Neural progenitor cell (in vitro differentiated cells): ENCODE data around the gene PLN. TPM values are rescaled to one million over a fixed set of nuclear protein-coding genes. Genes with fewer than 3 reads are reported as not detected.

ENCODE experiments used
- DNase-seq: peaks from one replicate; pipeline ENCODE4 v3.0.0-alpha.2; 2016; ENCODE audit warnings: low spot score
- H2AFZ ChIP-seq: fragments of 200-600 bp; sonication (generic); replicated peaks from 2 replicates; pipeline ENCODE4 v1.6.1; 2016; ENCODE audit warnings: antibody characterized with exemption
- H3F3A ChIP-seq: fragments of 200-600 bp; sonication (generic); 2 replicates; pipeline ENCODE4 v1.6.1; 2016; ENCODE audit warnings: antibody characterized with exemption, low read depth
- H3K27ac ChIP-seq: fragments of 200-600 bp; sonication (generic); 2 replicates; pipeline ENCODE4 v1.5.1; 2016; ENCODE audit warnings: mild to moderate bottlenecking
- H3K27me3 ChIP-seq: fragments of 200-600 bp; sonication (generic); 2 replicates; pipeline ENCODE4 v1.6.1; 2016; ENCODE audit warnings: mild to moderate bottlenecking, moderate library complexity
- H3K36me3 ChIP-seq: fragments of 200-600 bp; sonication (generic); 2 replicates; pipeline ENCODE4 v1.5.1; 2016
- H3K4me1 ChIP-seq: fragments of 200-600 bp; sonication (generic); 2 replicates; pipeline ENCODE4 v1.6.1; 2016; ENCODE audit warnings: mixed run types
- H3K4me2 ChIP-seq: fragments of 200-600 bp; sonication (generic); 2 replicates; pipeline ENCODE4 v1.6.1; 2016
- H3K4me3 ChIP-seq: fragments of 200-600 bp; sonication (generic); 2 replicates; pipeline ENCODE4 v1.5.1; 2016
- H3K79me2 ChIP-seq: fragments of 200-600 bp; sonication (generic); 2 replicates; pipeline ENCODE4 v1.6.1; 2016; ENCODE audit warnings: low read depth
- H3K9ac ChIP-seq: fragments of 200-600 bp; sonication (generic); 2 replicates; pipeline ENCODE4 v1.6.1; 2016
- H3K9me3 ChIP-seq: fragments of 200-600 bp; sonication (generic); 2 replicates; pipeline ENCODE4 v1.5.1; 2016; ENCODE audit warnings: low read depth
- H4K20me1 ChIP-seq: fragments of 200-600 bp; sonication (generic); 2 replicates; pipeline ENCODE4 v1.6.1; 2016; ENCODE audit warnings: low read depth
- H3K27ac Mint-ChIP-seq: 3 replicates; pipeline ENCODE4 v1.8.0; 2021; ENCODE audit warnings: mixed read lengths
- H3K27me3 Mint-ChIP-seq: 2 replicates; pipeline ENCODE4 v1.8.0; 2022; ENCODE audit warnings: low read depth, mild to moderate bottlenecking, inconsistent platforms, moderate library complexity, mixed read lengths; ENCODE audit not compliant: insufficient read depth
- H3K36me3 Mint-ChIP-seq: 3 replicates; pipeline ENCODE4 v1.8.0; 2021; ENCODE audit warnings: mixed read lengths
- H3K4me1 Mint-ChIP-seq: 3 replicates; pipeline ENCODE4 v1.8.0; 2021; ENCODE audit warnings: mixed read lengths
- H3K4me3 Mint-ChIP-seq: 3 replicates; pipeline ENCODE4 v1.8.0; 2021; ENCODE audit warnings: mild to moderate bottlenecking, moderate library complexity, mixed read lengths
- H3K9me3 Mint-ChIP-seq: 3 replicates; pipeline ENCODE4 v1.8.0; 2020; ENCODE audit warnings: mixed read lengths
- EZH2 ChIP-seq: fragments of 200-600 bp; sonication (generic); IDR thresholded peaks from 2 replicates; pipeline ENCODE4 v1.6.1; 2017; ENCODE audit warnings: antibody characterized with exemption, mild to moderate bottlenecking, moderate library complexity
- EZH2phosphoT487 ChIP-seq: fragments of 200-600 bp; sonication (generic); IDR thresholded peaks from 2 replicates; pipeline ENCODE4 v1.6.1; 2017; ENCODE audit warnings: antibody characterized with exemption
- total RNA-seq: library from RNA; depleted of rRNA; stranded (reverse); fragments of >200 nt; gene quantifications from 2 replicates; pipeline ENCODE4 v1.2.3, GENCODE V29; 2015; ENCODE audit warnings: low replicate concordance
- TF ChIP-seq, protein P1 (sequence below): fragments of 200-600 bp; sonication (generic); IDR thresholded peaks from 2 replicates; pipeline ENCODE4 v1.5.1; 2017; ENCODE audit warnings: antibody characterized with exemption, mild to moderate bottlenecking

The PLN gene
- not detected in 2 replicates for total RNA-seq

DNA sequence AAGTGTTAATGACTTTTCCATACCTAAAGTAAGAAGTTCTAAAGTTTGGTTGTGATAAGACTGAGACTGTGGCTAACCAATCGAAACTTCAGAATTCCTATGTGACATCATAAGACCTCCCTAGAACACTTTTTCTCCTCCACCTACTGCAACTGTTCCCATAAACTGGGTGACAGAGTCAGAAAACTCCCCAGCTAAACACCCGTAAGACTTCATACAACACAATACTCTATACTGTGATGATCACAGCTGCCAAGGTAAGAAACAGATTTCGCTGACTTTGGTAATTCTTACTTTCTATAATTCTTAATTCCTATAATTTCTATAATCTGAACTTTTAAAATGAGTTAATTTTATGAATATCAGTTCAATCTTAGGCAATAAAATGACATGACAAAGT, at the start of gene PLN:
TSS of gene PLN (plus strand) at position 161 of the 400 bp plus-strand sequence. CDS start 10,626 bp downstream, outside the sequence.
- DNase-seq, result no peak
- H3K27me3 Mint-ChIP-seq, result no peaks in the 10 kb centered on the region
- no peaks in the 10 kb centered on the region for H3K9me3 ChIP-seq
- no peaks in the 10 kb centered on the region for H3F3A ChIP-seq
- H3K9ac ChIP-seq, result no peak within 1 kb of the TSS
- H3K36me3 Mint-ChIP-seq, result peaks cover 2% of the 10 kb centered on the region
- H2AFZ ChIP-seq, result no peak within 1 kb of the TSS
- H3K4me1 Mint-ChIP-seq, result peaks cover 2% of the 10 kb centered on the region
- no peaks in the 10 kb centered on the region for H3K27me3 ChIP-seq
- H3K27ac Mint-ChIP-seq, result no peak within 1 kb of the TSS
- H3K4me1 ChIP-seq, result no peaks in the 10 kb centered on the region
- H3K4me2 ChIP-seq, result no peak within 1 kb of the TSS
- no peaks in the 10 kb centered on the region for H3K36me3 ChIP-seq
- H4K20me1 ChIP-seq, result no peaks in the 10 kb centered on the region
- H3K4me3 ChIP-seq, result no peak within 1 kb of the TSS
- no peak within 1 kb of the TSS for H3K27ac ChIP-seq
- H3K9me3 Mint-ChIP-seq, result no peaks in the 10 kb centered on the region
- TF ChIP-seq, protein P1, sequence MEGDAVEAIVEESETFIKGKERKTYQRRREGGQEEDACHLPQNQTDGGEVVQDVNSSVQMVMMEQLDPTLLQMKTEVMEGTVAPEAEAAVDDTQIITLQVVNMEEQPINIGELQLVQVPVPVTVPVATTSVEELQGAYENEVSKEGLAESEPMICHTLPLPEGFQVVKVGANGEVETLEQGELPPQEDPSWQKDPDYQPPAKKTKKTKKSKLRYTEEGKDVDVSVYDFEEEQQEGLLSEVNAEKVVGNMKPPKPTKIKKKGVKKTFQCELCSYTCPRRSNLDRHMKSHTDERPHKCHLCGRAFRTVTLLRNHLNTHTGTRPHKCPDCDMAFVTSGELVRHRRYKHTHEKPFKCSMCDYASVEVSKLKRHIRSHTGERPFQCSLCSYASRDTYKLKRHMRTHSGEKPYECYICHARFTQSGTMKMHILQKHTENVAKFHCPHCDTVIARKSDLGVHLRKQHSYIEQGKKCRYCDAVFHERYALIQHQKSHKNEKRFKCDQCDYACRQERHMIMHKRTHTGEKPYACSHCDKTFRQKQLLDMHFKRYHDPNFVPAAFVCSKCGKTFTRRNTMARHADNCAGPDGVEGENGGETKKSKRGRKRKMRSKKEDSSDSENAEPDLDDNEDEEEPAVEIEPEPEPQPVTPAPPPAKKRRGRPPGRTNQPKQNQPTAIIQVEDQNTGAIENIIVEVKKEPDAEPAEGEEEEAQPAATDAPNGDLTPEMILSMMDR, result no peak
- TF ChIP-seq EZH2 (no peak), EZH2phosphoT487 (no peak)
- no peak within 1 kb of the TSS for H3K4me3 Mint-ChIP-seq
- no peaks in the 10 kb centered on the region for H3K79me2 ChIP-seq

DNA sequence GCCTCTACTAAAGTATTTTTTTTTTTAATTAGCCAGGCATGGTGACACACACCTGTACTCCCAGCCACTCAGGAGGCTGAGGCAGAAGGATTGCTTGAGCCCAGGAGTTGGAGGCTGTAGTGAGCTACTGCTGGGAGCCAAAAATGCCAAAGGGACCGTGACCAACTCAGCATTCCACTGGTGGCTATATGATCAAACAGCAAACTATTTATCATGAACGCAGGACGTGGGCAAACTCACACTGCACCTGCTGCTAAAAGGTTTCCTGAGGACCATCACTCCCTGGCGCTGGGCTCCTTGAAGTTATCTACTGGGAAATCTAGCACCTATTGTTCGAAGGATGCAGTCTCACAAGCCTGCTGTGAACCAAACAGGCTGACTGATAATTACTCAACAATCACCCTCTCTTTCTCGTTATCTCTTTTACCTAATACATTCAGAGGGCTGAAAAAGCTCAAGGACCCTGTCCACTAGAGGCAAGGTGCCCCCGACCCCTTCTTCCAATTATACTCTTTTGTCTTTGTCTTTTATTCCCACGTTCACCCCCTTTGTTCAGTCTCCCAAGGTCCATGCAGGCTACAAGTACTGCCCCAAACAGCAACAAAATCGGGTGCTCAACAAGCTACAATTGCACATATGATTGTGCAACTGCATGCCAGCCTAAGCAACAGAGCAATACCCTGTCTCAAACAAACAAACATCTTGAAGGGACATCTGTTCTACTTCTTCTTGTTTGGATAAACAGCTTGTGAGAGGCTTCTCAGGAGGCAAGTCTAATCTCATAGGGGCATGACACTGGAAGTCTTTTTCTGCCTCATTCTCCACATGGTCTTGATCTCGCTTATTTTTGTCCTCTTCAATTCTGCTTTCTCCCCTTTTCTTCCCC, 47.7 kb upstream of the PLN start:
- no peaks in the 10 kb centered on the region for H3K27me3 ChIP-seq
- Mint-ChIP-seq H3K4me3 (no peak overlapping the region), H3K36me3 (peaks cover 33% of the 10 kb centered on the region), H3K27ac (no peak overlapping the region), H3K9me3 (peaks cover 8% of the 10 kb centered on the region), H3K27me3 (peaks cover 2% of the 10 kb centered on the region), H3K4me1 (no peaks in the 10 kb centered on the region)
- H3F3A ChIP-seq, result no peaks in the 10 kb centered on the region
- no peak overlapping the region for H3K4me2 ChIP-seq
- no peaks in the 10 kb centered on the region for H3K9me3 ChIP-seq
- TF ChIP-seq EZH2 (no peak), EZH2phosphoT487 (no peak)
- TF ChIP-seq, protein P1, result no peak
- H3K36me3 ChIP-seq, result no peaks in the 10 kb centered on the region
- no peaks in the 10 kb centered on the region for H4K20me1 ChIP-seq
- H2AFZ ChIP-seq, result no peak overlapping the region
- H3K79me2 ChIP-seq, result no peaks in the 10 kb centered on the region
- H3K9ac ChIP-seq, result no peak overlapping the region
- no peak overlapping the region for H3K4me3 ChIP-seq
- DNase-seq, result no peak
- H3K4me1 ChIP-seq, result no peaks in the 10 kb centered on the region
- no peak overlapping the region for H3K27ac ChIP-seq

DNA sequence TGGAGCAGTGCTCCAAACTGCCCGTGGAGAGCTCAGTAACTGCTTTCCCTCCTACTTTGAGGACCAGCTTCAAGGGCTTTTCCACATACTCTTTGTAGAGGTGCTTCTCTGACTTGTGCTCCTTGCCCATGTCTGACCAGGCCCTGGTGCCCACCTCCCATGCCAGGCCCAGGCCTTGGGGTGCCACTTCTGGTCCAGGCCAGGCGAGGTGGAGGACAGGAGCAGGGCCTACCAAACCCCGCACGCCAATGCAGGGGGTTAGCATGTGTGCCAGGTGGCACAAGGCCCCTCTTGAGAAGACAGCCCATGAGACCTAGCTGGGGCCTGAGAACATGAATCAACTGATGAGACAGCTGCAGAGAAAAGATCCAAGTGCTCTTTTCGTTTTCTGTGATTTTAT, 47.0 kb upstream of the PLN start:
- Mint-ChIP-seq H3K27me3 (peaks cover 2% of the 10 kb centered on the region), H3K4me1 (no peaks in the 10 kb centered on the region), H3K4me3 (no peak overlapping the region), H3K36me3 (peaks cover 31% of the 10 kb centered on the region), H3K9me3 (peaks cover 8% of the 10 kb centered on the region), H3K27ac (no peak overlapping the region)
- H3K9ac ChIP-seq, result no peak overlapping the region
- no peaks in the 10 kb centered on the region for H4K20me1 ChIP-seq
- no peaks in the 10 kb centered on the region for H3K9me3 ChIP-seq
- H3K27me3 ChIP-seq, result no peaks in the 10 kb centered on the region
- TF ChIP-seq EZH2 (no peak), EZH2phosphoT487 (no peak)
- TF ChIP-seq, protein P1, result no peak
- no peak for DNase-seq
- H2AFZ ChIP-seq, result no peak overlapping the region
- H3K79me2 ChIP-seq, result no peaks in the 10 kb centered on the region
- no peaks in the 10 kb centered on the region for H3F3A ChIP-seq
- no peak overlapping the region for H3K4me3 ChIP-seq
- no peaks in the 10 kb centered on the region for H3K4me1 ChIP-seq
- no peak overlapping the region for H3K4me2 ChIP-seq
- no peak overlapping the region for H3K27ac ChIP-seq
- no peaks in the 10 kb centered on the region for H3K36me3 ChIP-seq
